Measurements from ENCODE around the gene RPS16. TPM values are rescaled to one million over a fixed set of nuclear protein-coding genes. Genes with fewer than 3 reads are reported as not detected.

Gene RPS16
- total and polyA plus RNA-seq, 2 of the 8 experiments (the other 6 are each of a cell fraction or from before 2014, with no cell fraction given): 2,433 to 7,810 TPM

DNA sequence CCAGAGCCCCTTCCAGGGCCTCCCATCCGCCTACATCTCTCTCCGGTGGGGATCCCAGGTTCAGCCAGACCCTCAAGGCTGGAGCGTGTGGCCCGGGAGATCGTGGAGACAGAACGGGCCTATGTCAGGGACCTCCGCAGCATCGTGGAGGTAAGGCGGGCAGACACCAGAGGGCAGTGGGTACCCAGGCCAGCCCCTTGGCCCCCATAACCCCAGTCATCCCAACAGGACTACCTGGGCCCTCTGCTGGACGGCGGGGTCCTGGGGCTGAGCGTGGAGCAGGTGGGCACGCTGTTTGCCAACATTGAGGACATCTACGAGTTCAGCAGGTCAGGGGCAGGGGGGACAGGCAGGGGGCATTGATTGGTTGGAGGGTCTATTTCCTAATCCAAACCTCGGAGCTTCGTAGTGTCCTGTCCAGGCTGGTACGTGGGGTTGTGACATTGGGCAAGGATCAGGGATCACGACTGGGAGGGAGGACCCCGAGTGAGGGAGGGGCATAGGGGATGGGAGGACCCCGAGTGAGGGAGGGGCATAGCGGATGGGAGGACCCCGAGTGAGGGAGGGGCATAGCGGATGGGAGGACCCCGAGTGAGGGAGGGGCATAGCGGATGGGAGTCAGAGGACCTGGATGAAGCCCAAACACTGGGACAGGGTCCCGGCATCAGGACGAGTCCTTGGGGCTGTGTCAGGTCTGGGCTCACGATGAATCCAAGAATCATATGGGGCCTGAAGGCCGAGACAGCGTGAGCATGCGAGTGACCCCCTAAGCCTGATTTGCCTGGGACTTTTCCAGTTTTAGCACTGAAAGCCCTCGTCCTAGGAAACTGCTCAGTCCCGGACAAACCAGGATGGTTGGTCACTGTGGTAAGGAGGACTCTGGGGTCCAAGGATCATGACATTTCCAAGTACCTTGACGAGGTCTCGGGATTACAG lies 20.4 kb downstream of the RPS16 start (continued):
- no peak for TF ChIP-seq SP1 (IDR thresholded peaks at IDR 0.05; ENCODE audit: low read depth, low read length)
- TF ChIP-seq POLR2A (IDR thresholded peaks at IDR 0.05; ENCODE audit: control extremely low read depth in 1 of 2, low read depth in 2 of 2, low read length in 2 of 2): peak in 1 of 2 experiments; percentile 65; a peak in 2 of 3 replicates
- TF ChIP-seq, protein P1, sequence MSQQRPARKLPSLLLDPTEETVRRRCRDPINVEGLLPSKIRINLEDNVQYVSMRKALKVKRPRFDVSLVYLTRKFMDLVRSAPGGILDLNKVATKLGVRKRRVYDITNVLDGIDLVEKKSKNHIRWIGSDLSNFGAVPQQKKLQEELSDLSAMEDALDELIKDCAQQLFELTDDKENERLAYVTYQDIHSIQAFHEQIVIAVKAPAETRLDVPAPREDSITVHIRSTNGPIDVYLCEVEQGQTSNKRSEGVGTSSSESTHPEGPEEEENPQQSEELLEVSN (IDR thresholded peaks at IDR 0.05): no peak
- no peak for TF ChIP-seq NRF1 (IDR thresholded peaks at IDR 0.05; ENCODE audit: low read depth, low read length)
- TF ChIP-seq TEAD4 (IDR thresholded peaks at IDR 0.05; ENCODE audit: low read depth, low read length): no peak
- no peak for TF ChIP-seq KDM1A (IDR thresholded peaks at IDR 0.05; ENCODE audit: borderline replicate concordance, low read length)
- TF ChIP-seq SRF (IDR thresholded peaks at IDR 0.05; ENCODE audit: low read depth, low read length): no peak
- no peak for TF ChIP-seq CEBPB (IDR thresholded peaks at IDR 0.05; ENCODE audit: low read depth, low read length)

All from H1 (cell line).